Ecto neural progenitor cell (in vitro differentiated cells): ENCODE results near the gene CHRNA4.
"Not testable (repeated sequence)": the region's sequence is repeated elsewhere in the genome, so short reads cannot be mapped to it uniquely, and the experiment has no call there.

ENCODE experiments used
- DNase-seq: peaks from one replicate; pipeline ENCODE4 v3.0.0-alpha.2; 2018; ENCODE audit warnings: low spot score

Gene CHRNA4

DNA sequence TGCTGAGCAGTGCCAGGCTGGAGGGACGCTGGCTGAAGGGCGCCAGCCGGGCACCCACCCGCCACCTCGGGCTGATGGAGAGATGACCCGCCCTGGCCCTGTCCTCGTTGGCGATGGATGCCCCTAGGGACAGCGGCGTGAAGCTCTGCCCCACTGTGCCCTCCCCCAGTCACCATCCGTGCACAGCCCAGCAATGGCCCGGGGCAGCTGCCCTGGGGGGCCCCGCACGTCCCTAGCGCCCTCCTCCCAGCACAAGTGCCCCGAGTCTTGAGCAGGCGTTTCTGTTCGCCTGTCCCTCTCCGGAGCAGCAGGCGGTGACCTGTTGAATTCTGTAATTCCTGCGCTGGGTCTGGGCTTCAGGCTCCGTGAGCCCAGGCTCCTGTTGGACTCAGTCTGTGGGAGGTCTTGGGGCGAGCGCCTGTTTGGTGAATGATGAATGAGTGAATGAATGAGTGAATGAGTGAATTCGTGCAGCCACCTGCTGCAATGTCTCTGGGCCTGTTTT, 36.8 kb upstream of the CHRNA4 start:
- DNase-seq, result no peak

DNA sequence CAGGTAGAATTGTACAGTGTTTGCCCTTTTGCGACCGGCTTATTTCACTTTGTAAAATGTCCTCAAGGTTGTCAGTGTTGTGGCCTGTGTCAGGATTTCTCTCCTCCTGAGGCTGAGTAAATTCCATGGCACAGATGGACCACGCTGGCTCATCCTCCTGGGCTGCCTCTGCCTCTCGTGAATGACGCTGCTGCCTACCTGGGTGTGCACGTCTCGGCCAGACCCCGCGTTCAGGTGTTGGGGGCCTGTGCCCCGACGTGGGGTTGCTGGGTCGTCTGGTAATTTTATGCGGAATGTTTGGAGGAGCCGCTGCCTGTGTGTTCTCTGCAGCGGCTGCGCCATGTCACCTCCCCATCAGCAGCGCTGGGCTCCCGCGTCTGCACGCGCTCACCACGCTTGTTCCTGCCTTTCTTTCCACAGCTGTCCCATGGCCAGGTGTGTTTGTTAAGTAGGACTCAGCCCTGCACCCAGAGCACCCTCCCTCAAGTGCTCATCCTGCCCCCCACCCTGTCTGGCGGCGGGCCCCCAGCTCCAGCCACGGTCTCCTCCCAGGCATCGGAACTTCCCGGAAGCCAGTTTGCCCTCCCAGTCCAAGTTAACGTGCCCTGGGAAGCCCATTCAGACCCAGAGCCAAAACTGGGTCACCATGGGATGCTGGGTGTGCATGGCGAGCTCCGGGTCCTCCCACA, 36.1 kb upstream of the CHRNA4 start:
- DNase-seq, result no peak

DNA sequence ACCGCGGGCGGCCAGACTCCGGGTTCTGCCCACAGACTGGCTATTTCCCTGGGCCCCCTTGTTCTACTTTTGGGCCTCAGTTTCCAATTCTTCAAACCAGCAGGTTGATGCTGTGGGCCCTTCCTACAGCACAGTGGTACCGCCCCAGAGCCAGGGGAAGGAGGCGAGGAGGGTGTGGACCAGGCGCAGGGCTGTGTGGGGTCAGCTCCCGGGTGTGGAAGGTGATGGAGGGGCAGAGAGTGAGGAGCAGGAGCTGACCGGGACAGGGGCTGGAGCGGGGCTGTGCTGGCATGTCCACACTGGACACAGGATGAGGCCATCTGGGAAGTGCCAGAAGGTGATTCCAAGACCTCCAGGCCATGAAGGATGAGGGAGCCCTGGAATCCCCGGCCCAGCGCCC, 35.2 kb upstream of the CHRNA4 start:
- no peak for DNase-seq

DNA sequence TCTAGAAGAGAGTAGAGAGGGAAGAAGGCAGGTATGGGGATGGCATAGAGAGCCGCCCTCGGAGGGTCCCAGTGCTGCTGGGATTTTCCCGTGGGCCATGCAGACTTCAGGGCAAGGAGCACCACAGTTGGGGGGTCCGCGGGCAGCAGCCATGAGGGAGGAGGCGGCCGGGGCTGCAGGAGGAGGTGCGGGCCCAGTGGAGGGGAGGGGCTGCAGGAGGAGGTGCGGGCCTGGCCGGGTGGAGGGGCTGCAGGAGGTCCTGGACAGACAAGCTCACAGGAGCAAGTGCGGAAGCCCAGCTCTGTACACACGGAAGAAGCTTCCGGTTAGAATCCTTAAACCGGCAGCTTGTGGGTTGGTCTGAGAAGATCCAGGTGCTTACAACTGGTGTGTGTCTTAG, 34.6 kb upstream of the CHRNA4 start:
- no peak for DNase-seq

DNA sequence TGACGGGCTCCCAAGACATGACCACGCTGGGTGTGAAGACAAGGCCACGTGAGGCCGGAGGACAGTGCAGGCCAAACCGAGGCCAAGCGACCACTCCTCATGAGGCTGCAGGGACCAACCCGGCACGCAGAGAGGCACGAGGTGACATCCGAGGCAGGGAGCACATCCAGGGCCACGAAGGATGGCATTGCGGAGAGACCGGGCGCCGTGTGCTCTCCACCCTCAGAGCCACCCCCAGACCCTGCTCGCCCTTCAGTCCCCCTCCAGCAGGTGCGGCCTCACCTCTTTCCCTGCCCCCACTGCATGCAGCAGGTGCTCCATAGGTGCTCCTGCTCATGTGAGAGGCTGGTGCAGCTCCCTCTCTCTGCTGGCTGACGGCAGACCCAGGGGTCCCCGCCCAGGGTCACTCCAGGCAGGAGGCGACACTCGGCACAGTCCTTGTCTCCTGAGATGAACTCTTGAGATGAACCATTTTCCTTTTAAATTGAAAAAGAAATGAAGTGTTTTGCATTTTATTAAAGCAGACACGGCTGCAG, 33.8 kb upstream of the CHRNA4 start:
- no peak for DNase-seq

DNA sequence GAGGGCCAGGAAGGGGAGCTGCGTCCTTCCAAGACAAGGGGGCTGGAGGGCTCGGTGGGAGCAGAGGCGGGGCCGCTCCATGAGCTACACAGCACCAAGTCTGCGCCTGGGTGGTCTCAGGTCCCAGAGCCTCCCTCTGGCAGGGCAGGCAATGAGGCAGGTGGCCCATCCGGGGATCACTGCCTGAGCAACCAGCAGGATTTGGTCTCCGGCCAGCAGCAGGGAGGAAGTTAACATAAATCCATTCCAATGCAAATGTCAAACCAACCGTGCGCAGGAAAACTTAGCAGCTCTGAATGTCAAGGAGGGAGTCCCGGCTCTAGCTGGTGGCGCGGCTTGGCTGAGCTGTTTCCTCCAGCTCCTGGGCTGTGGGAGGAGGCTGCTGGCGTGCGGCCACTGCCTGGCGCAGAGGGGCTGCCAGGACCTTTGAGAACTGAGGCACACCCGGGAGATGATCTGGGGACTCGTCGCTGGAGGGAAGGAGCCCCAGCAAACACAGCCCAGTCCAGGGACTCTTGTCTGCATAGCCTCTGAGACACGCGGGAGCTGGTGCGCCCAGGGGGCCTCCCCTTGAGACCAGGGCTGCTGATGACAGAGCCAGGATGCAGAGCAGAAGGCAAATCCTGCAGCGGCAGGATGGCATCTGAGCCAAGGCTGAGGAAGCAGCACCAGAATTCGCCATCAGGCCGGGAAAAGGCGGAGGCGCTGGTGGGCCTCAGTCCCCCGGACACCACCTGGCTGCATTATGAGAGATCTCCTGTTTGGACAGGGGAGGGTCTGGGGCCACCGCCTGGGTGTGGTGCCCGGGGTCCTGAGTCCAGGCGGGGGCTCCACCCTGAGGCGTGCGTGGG, 33.1 kb upstream of the CHRNA4 start:
- DNase-seq, result no peak

DNA sequence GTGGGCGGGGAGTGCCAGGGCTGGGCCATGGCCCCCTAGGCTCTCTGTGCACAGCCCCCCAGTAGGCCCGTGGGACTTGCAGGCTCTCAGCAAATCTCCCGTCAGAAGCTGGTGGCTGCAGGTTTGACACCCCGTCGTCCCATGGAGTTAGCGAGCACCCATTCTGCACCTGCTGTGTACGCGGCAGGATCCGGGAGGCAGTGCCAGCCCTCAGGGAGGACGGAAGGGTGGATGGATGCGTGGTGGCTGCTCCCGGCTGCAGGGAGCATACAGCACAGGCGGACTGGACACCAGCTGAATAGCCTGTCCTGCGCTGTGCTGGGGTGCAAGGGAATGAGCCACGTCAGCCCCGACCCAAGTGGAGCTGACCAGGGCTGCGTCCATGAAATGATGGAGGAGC, 32.4 kb upstream of the CHRNA4 start:
- no peak for DNase-seq

DNA sequence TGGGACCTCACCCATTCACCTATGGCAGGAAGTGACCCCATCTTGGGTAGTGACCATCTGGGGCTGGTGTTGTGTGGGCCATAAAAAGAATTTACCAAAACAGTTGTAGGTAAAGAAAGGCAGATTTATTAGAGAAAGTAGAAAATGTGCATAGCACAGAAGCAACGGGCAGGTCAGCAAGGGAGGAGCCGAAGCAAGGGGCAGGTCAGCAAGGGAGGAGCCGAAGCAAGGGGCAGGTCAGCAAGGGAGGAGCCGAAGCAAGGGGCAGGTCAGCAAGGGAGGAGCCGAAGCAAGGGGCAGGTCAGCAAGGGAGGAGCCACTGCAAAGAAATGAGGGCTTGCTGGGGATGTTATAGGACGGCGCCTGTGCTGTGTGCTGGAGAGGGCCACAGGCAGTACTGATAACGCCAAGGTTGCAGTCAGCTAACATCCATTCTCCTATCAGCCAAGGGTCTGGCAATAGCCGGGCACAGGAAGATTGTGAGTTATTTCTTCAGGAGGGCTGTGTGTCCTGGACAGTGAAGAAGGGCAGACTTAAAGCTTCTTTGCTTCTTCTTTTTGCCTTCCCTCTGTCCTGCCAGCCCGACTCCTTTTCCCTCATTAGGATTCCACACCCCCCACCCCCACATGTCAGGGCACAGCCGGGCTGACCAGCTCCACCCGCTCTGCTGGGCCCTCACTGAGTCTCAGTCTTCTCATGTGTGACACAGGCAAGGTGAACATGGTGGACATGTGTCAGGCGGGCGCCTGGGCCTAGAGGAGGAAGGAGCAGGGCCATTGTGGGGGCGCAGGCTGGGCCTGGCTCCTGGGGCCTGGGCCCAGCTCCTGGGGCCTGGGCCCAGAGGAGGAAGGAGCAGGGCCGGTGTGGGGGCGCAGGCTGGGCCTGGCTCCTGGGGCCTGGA, 31.6 kb upstream of the CHRNA4 start:
- DNase-seq, result no peak

DNA sequence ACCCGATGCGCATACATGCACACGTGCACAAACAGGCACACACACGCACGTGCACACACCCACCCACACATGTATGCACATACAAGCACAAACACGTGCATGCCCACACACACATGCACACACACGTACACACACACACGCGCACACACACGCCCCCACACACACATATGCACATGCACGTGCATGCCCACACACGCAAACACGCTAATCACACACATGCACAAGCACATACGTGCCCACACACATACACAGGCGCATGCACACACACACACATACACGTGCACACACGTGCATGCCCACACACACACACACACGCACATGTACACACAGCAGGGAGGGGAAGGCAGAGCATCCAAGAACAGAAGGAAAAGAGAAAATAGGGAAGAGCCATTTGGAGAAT, 26.8 kb upstream of the CHRNA4 start:
- DNase-seq, result no peak

DNA sequence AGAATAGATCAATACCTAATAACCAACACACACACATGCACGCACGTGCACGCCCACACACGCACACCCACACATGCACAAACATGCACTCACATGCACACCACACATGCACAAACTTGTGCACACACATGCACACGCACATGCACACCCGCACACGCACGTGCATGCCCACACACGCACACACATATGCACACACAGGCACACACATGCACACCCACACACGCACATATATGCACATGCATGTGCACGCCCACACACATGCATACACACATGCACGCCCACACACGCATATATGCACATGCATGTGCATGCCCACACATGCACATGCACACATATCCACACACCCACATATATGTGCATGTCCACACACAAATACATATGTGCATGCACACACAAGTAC, 26.2 kb upstream of the CHRNA4 start:
- DNase-seq, result no peak

DNA sequence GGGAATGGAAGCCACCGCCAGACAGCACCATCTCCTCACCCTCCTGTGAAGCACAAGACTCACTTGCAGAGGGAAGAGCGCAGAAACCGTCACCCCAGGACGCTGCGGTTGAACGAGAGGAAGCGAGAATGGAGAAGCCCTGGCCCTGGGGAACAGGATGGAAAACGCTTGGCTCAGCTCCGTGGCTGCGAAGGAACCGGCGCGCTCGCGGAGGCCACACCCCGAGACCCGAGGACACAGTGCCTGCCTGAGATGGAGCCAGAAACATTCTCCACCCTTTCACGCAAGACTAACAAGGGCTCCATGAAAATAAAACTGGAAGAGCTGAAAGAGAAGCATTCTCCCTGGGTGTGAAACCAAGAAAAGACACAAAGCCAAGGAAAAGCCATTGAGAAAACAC, 25.3 kb upstream of the CHRNA4 start:
- no peak for DNase-seq

DNA sequence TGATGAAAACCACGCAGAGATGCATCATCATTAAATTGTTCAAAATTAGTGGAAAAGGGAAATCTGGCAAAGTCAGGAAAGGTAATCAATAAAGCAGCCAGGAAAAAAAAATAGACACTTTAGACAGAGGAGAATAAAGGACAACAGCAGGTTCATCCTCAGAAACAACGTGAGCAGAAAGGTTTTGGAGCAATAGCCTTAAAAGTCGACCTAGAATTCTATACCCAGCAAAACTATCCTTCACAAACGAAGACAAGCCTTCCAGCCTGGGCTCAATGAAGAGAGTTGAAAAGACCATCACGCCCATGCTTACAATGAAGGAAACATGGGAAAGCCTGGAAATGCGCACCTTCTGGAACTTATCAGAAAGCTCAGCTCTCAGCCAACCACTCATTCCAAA, 24.7 kb upstream of the CHRNA4 start:
- no peak for DNase-seq

DNA sequence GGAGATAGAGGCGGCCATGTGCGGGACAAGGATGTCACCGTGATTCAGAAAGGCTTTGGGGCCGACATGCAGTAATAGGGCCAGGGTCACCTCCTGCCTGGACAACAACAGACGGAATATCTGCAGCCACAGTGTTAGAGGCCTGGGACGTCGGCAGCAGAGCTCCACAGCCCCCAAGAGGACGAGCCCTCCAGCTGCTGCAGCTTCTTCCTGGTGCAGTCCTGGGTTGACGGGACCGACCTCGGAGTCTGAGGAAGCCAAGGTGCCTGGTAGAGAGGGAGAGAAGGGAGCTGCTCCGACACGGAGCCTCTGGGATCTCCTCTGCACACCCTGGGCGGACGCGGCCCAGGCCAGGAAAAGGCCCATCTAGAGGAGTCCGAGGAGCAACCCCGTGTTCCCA, 23.2 kb upstream of the CHRNA4 start:
- no peak for DNase-seq

DNA sequence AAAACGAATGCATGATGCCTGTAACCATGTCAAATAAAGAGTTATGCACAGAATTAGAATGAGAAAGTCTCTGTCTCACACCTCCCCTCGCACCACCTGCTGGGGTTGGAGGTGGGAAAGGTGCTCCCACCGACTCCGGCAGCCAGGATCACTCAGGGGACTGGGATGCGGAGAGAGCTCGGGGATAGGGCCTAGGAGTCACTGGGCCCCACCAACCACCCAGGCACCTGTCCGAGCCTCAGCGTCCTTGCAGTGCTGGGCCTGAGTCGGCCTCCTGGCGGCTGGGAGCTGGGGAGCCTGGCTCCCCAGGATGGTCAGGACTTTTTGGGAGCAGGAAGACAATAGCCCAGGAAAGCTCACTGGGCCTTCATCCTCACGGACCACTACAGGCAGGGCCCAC, 22.4 kb upstream of the CHRNA4 start:
- no peak for DNase-seq

DNA sequence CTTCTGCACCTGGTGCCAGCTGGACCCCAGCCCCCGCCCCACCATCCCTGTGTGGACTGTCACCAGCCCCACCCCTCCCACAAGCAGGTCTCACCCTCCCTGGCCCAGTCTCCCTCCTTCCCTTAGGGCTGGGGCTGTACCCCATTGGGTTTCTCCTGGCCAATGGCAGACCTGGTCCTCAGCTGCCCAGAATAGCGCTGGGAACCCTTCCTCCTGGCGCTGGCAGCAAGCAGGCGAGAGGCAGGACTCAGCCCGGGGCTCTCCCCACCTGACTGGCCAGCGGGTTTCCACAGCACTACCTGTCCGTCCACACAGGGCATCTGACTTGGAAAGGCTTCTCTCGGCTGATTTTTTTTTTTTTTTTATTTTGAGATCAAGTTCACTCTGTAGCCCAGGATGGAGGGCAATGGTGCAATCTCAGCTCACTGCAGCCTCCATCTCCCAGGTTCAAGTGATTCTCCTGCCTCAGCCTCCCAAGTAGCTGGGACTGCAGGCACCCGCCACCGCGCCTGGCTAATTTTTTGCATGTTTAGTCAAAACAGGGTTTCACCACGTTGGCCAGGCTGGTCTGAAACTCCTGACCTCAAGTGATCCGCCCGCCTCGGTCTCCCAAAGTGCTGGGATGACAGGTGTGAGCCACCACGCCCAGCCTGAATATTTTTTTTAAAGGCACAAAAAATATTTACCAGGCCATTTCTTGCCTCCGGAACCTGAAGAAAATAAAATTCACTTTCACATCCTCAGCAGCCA, 21.6 kb upstream of the CHRNA4 start:
- no peak for DNase-seq

DNA sequence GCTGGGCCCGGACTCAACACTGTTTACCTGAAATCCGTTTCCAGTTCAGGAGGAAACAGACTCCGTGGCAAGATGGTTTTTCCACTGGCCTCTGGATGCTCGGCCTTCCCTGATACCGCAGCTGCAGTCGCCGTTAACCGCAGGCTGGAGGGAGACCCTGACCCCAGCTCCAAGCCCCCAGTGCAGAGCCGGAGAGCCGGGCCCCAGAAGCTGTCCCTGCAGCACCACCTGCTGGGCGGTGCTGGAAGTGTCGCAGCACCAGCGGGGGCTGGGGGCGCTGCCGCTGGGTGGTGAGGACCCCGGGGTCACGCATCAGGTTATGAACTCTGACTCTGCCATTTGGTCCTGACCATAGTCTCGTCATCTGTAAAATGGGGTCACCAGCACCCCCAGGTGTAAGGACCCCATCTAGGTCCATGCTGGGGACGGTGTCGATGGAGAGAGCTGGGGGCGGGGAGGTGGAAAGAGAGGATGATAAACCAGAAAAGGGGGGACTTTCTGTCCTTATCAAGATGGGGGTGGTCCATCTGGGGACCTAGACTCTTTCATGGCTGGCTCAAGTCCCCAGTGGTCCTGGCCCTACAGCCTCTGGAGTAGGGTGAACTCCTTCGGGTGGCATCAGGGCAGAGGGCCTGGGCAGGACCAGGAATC, 20.8 kb upstream of the CHRNA4 start:
- DNase-seq, result peak; percentile 88

DNA sequence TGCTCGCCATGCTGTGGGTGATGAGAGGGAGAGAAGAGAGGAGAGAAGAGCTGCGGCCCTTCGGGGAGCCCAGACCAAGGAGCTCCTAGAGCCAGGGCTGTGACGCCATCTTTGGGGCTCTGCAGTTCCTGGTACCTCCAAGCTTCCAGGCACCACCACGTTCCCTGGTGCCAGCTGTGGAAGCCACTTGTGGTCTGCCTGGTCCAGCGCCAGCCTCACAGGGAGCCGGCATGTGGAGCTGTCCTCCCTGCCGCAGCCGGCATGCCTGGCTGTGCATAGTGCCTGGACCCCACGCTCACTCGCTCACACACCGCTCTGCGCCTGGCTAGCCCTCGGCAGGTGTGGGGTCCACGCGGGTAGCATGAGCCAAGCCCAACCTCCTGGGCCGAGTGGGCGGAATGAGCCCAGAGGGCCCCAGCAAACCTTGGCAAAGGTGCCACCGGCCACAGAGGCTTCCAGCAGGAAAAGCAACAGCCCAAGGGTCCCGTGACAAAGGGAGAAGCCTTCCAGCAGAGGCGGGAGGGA, 19.3 kb upstream of the CHRNA4 start:
- no peak for DNase-seq

DNA sequence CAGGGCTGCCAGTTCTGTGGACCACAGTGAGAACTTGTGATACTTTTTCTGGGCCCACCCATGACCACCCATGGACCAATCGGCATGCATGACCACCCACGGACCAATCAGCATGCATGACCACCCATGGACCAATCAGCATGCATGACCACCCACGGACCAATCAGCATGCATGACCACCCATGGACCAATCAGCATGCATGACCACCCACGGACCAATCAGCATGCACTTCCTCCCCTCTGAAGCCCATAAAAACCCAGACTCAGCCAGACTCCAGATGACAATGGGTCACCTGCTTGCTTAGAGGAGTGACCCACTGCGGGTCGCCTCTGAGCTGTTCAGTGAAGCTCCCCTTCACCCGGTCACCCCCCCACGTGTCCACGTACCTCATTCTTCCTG, 18.7 kb upstream of the CHRNA4 start:
- not testable (repeated sequence) for DNase-seq

DNA sequence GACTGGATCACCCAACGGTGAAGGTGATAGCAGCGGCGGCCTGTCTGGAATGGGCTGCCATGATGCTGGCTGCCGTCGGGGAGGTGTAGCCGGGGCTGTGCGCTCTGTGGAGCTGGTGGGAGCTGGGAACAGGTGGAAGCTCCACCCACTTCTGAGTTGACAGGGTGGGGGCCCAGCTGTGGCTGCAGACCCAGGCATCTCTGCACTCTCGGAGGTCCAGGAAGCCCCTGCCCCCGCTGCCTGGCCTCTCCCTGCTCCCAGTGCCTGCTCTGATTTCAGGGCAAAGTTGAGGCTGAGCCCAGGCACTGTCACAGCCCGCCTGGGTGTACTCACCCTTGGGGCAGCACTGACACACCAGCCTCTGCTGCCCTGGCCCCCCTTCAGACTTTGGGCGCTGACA, 18.1 kb upstream of the CHRNA4 start:
- no peak for DNase-seq

DNA sequence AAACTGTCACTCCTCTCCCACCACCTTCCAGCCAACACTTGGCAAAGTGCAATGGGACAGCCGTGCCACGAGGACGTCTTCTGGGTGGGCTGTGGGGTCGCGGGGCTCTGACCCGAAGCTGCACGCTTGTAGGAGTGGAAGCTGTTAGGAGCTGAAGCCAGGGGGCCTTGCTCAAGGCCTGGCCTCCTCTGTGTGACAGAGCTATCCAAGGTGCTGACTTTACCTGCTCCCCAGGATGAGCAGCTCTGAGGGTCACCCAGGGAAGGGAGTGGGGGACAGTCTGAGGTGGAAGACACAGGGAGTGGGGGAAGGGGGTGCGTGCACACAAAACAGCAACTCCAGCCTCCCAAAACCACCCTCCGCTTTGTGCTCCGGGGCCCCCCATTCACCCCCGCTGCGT, 17.5 kb upstream of the CHRNA4 start:
- DNase-seq, result no peak

DNA sequence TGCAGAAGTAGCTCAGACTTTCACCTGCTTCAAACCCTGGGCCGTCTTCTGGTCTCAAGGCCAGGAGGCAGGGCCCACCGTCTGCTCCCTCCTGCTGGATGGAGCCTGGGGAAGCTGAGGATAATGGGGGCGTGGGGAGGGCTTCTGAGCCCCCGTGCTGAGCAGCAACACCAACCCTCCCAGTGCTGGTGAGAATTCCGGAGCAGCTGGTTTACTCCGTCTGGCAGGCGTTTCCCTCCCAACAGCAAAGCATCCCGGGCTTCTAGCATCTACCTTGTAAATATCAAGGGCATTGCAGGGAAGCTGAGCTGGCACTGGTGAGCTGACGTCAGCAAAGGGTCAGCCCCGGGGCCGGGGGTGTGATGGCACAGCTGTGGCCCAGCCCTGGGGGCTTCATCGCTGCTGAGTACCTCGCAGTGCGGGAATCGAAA, 16.8 kb upstream of the CHRNA4 start:
- no peak for DNase-seq
